Measurements from ENCODE around the gene TRDMT1.

TRDMT1 gene

DNA sequence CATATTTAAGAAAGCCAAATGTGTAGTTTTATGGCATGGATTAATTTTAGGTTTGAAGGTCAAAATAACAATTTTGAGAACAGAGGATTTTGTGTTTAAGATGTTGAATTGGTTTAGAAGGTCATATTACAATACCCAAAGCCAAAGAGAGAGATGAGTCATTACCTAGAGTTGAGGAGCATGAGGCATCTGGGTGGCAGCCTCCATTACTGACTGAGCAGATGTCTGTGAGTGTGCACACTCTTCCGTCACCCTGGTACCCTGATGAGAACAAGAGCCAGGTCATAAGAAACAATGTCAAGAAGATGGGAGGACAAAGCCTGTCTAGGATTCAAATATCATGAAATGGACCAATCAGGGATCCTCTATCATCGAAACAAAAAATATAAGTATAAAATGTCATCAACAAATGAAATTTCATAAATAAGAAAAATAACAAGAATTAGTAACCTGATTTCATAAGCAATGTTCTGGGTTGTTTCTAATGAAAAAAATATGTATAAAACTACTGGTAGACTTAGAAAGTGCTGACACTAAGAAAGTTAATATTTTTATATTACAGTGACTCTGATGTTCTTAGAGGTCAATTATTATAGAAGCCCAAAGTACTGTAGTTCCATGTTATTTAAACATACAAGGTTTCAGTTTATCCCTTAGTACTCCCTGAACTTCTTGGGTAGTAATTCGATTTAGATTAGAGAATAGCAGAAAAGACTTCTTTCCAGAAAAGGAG is 91.8 kb downstream of the TRDMT1 start:
- no peak for DNase-seq (ENCODE audit: low read depth in 1 of 2, low spot score in 1 of 2)

DNA sequence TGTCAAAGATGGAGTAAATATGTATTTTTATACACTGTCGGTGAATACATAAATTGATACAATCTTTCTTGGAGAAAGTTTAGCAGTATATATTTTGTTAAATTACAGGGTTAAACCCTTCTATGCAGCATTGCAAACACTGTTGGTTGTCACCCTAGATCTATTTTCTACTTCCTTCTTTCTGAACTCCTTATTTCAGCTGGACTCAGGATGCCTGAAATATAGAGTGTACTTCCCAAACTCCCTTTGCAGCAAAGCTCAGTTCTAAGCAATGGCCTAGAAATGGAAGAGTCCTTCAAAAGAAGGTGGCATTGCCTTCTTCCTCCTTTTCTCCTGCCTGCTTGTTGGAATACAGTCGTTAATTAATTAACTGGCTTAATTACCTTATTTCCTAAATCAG is 92.4 kb downstream of the TRDMT1 start:
- DNase-seq (ENCODE audit: low read depth in 1 of 2, low spot score in 1 of 2) = no peak

DNA sequence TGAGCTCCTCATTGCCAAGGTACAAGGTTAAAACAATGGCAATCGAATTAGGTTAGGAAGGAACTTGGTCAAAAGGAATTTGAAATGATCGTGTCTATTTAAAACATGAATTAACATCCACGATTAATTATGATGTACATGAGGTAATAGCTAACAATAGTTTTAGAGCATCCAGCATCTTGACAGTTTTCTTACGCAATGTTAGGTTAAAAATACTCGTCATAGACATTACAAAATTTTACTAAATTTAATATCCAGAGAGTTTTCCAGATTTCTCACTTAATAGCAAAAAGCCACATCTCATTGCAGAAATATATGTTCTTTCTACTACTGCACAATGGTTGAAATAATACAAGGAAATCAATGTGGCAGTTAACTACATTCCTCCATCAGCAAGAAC is 94.5 kb downstream of the TRDMT1 start:
- DNase-seq (ENCODE audit: low read depth in 1 of 2, low spot score in 1 of 2) = no peak

DNA sequence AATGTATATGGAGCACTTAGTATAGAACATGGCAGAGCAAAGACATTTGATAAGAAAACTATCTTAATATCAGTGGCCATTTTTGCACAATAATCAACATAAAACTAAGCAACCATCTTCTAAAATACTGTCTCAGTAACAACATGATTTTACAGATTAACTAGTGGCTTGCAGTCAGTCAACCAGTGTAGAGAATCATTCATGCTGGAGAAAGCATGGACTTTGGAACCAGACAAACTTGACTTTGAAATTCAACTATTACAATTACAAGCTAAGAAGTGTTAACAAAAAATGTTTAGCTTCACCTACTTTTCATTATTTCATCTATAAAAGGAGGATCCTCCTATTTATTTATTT is 99.6 kb downstream of the TRDMT1 start:
- no peak for DNase-seq (ENCODE audit: low read depth in 1 of 2, low spot score in 1 of 2)

DNA sequence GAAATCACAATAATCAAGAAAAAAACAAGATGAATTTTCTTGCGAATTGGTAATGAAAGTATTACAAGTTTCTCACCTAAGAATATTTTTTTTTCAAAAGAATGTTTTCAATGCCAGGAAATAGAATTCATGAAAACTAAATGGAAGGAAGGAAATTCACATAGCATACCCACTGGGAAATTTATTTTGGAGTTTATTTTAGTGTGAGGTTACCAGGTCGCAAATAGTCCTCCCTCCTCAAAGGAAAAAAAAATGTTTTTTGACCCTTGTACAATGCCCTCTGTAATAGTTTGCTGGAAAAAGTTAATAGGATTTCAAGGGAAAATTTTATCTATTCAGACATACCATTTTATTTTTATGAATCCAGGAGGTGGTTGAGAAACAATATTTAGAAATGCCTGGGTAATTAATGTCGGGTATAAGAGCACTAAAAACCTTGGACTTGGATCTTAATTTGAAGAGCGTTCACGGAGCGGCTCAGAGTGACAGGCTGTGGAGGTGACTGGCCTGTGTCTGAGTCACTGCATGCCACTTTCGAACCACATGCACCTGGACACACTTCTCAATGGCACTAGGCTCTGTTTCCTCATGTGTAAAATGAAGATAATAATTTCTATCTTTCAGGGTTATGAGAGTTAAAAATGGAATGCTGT is 100.1 kb downstream of the TRDMT1 start:
- DNase-seq (ENCODE audit: low read depth in 1 of 2, low spot score in 1 of 2) = no peak

DNA sequence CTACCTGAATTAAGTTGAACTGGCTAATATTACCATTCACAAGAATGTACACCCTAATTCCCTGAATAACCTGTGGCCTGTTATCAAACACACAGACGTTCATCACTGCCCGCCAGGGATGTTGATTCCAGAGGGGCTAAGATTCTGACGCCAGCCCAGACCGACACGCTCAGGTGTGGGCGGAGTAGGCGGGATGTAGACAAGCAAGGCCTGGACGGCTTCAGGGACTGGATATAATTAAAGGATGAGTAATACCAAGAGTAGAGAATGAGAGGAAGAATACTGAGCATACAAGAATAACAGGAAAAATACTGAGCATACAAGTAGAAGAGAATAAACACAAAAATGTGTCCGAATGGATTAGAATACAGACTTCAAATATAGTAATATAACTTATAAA is 100.9 kb downstream of the TRDMT1 start:
- DNase-seq (ENCODE audit: low read depth in 1 of 2, low spot score in 1 of 2) = no peak

DNA sequence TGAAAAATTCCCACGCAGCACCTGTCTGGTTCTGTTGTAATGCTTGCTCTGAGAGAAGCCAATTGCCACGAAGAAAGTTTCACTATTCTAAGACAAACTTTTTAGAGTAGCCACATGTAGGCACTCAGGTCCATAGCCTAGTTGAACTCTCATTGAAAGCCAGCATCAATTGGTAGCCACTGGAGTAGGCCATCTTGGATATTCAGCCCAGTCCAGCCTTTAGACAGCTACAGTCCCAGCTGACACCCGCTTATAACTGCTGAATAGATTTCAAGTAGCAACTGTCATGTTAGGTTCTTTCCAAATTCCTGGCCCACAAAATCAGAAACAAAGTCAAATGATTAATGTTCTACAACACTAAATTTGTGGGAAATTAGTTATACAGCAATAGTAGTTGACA is 103.5 kb downstream of the TRDMT1 start:
- no peak for DNase-seq (ENCODE audit: low read depth in 1 of 2, low spot score in 1 of 2)

Data from activated CD4-positive, alpha-beta T cell treated with anti-CD3 and anti-CD28 coated beads, Interleukin-2, amount 50 U/mL, for 24 hours (primary cell).